Stimulated activated CD4-positive, alpha-beta T cell treated with anti-CD3 and anti-CD28 coated beads, Interleukin-1b, Interleukin-23, amount 100 ng/mL, for 1 hour (primary cell): ENCODE measurements around the gene SLC26A5.
"Not testable (repeated sequence)": the region's sequence is repeated elsewhere in the genome, so short reads cannot be mapped to it uniquely, and the experiment has no call there.

ENCODE experiments used
- DNase-seq, 2 donors: peaks; one replicate each; pipeline ENCODE4 v3.0.0-alpha.2; 2020; ENCODE audit warnings: low read depth in 2 of 2

Gene SLC26A5, protein sequence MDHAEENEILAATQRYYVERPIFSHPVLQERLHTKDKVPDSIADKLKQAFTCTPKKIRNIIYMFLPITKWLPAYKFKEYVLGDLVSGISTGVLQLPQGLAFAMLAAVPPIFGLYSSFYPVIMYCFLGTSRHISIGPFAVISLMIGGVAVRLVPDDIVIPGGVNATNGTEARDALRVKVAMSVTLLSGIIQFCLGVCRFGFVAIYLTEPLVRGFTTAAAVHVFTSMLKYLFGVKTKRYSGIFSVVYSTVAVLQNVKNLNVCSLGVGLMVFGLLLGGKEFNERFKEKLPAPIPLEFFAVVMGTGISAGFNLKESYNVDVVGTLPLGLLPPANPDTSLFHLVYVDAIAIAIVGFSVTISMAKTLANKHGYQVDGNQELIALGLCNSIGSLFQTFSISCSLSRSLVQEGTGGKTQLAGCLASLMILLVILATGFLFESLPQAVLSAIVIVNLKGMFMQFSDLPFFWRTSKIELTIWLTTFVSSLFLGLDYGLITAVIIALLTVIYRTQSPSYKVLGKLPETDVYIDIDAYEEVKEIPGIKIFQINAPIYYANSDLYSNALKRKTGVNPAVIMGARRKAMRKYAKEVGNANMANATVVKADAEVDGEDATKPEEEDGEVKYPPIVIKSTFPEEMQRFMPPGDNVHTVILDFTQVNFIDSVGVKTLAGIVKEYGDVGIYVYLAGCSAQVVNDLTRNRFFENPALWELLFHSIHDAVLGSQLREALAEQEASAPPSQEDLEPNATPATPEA

GRCh38 chr7:103446049-103446520 is at the start of gene SLC26A5:
SLC26A5 (minus strand) TSS chr7:103446207; CDS start chr7:103421514, 24,693 bp downstream.
- DNase-seq = no peak

- no peak for DNase-seq
Observed at GRCh38 chr7:103487419-103487818, 41.4 kb upstream of the SLC26A5 start.

DNA sequence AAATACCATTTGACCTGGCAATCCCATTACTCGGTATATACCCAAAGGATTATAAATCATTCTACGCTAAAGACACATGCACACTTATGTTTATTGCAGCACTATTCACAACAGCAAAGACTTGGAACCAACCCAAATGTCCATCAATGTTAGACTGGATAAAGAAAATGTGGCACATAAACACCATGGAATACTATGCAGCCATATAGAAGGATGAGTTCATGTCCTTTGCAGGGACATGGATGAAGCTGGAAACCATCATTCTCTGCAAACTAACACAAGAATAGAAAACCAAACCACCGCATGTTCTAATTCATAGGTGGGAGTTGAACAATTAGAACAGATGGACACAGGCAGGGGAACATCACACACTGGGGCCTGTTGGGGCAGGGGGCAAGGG is 40.9 kb upstream of the SLC26A5 start:
- DNase-seq = not testable (repeated sequence)

DNA sequence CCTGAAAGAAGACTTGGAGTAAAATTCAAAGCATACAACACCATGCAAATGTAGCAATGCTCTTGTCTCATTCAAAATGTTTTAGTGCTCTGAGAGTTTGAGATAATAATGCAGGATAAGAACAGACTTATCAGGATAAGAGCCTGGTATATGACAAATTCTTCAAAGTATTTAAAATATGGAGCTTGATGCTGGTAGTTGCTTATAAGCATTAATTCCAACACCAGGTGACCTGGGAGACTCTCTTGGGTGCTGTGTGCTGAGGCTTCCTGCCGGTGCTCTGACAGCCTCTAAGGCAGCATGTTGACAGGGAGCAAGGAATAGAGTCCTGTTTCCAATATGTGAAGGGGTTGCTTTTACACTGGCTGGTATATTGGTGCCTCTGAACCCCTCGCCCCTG is 34.8 kb upstream of the SLC26A5 start:
- no peak for DNase-seq

DNA sequence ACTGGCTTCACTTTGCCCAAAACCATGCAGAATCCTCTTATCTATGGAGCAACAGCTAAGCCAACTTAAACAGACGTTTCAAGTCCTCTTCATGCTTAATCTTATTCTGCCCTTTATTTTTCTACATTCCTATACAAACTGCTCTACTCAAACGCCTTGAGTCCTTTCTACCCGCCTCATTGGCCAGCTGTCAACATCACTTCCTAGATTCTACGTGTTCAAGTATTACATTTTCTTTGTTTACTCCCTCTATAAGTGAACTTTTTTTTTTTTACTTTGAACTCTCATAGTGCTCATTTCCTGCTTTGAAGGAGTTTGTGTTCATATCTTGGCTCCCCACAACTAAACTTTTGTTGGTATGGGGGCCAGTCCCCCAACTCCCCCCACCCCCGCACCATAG is 28.9 kb upstream of the SLC26A5 start:
- DNase-seq = no peak

- DNase-seq = no peak
Observed at GRCh38 chr7:103469095-103469948, 23.3 kb upstream of the SLC26A5 start.

DNA sequence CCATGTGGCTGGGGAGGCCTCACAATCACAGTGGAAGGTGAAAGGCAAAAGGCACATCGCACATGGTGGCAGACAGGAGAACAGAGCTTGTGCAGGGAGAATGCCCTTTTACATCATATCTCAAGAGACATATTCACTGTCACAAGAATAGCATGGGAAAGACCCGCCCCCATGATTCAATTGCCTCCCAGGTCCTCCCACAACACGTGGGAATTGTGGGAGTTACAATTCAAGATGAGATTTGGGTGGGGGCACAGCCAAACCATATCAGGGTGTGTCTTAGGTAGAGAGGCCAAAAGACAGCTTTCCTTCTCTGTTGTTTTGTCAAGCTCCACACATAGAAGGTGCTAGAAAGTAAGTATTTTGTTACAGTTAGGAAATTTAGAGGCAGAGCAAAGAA is 20.8 kb upstream of the SLC26A5 start:
- no peak for DNase-seq

DNA sequence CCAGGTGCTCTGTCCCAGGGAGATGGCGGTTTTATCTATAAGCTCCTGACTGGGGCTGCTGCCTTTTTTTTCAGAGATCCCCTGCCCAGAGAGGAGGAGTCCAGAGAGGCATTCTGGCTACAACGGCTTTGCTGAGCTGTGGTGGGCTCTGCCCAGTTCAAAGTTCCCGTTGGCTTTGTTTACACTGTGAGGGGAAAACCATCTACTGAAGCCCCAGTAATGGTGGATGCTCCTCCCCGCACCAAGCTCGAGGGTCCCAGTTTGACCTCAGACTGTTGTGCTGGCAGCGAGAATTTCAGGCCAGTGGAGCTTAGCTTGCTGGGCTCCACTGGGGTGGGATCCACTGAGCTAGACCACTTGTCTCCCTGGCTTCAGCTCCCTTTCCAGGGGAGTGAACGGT is 16.4 kb upstream of the SLC26A5 start:
- DNase-seq = no peak

GRCh38 chr7:103447073-103447960 is 1.3 kb upstream of the SLC26A5 start:
- DNase-seq = no peak

DNA sequence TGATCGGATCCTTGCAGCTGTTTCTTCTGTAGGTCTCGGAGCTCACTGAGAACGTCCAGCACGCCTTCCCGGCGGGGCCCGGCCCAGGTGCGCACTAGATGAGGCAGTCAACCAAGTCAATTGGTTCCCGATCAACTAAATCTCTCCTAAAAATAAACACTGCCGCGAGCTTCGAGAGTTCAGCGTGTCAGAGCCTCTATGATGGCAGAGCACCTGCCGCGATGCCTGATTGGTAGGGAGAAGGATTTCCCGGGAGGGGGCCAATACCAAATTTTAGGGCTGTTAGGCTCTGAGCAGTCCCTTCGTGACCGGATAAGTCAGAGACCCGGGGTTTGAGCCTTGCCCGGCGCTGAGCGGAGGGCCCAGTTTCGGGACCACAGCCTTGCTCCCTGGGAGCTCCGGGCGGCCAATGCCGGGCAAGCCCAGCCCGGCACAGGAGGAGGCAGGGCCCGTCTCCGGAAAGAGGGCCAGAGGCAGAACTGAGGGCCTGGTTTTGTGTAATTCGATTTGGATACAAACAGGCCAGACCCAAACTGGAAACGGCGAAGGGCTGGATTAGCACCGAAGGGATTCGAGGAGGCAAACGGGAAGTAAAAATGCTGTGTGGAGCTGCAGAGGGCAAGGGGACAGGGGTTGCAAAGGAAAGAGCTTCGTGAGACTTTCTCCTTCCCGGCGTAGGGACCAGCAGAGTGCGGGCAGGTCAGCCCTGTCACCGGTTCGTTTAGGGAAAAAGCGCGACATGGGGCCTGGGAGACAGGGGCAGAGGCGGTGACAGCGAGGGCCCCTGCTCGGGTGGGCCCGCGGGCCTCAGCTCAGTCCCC is 569 bp downstream of the SLC26A5 start:
- DNase-seq = no peak

- no peak for DNase-seq
Observed at GRCh38 chr7:103439661-103440060, 6.3 kb downstream of the SLC26A5 start.

DNA sequence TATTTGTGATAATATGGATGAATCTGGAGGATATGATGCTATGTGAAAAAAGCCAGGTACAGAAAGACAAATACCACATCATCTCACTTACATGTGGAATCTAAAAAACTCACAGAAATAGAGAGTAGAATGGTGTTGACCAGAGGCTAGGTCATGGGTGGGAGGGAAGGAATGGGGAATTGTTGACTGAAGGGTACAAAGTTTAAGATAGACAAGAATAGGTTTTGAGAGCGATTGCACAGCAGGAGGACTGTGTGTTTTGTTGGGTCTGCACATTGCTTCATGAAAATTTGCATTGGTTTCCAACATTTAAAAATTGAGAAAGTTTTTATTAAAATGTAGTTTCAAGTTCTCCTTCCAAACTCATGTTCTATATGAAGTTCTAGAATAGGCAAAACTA is 8.4 kb downstream of the SLC26A5 start:
- DNase-seq = no peak

DNA sequence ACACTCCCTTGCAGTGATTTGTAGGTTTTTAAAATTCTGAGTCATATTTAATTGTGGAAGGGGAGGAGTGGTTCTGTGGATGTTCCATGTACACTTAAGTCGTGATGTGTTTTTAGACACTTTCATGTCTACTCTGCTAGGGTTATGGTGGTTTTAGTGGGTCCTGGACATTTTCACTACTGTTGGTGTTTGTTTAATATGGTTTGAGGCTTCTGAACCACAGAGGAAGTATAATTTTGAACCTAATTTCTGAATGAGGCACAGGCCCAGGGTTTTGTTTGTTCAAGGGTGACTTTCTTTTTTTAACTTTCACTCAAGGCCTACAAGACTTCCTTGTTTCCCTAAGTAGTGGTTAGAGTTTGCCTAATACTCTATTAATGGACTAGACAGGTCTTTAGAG is 13.3 kb downstream of the SLC26A5 start:
- DNase-seq = no peak

- DNase-seq = no peak
Observed at GRCh38 chr7:103425177-103425576, 20.8 kb downstream of the SLC26A5 start.

DNA sequence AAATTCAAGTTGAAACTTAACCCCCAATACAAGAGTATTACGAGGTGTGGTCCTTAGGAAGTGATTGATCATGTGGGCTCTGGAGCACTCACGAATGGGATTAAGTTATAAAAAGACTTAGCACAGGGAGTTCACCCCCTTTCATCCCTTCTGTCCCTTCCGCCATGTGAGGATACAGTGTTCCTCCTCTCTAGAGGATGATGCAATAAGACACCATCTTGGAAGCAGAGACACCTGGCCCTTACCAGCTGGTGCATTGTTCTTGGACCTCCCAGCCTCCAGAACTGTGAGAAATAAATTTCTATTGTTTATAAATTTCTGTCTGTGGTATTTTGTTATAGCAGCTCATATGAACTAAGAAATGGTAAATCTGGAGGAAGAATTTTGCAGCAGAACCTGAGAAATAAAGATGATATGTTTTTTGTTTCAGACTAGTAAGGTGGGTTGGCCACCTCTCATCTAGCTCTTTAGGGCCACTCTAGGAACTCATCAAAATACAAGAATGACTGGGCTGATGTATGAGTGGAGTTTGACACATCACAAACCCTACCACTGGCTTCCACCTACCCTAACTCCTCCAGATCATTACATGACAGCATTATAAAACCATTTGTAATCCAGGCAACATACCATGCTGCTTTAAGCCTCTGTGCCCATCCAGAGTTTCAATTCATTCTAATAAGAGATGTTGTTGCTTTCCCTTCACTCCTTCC is 22.4 kb downstream of the SLC26A5 start:
- no peak for DNase-seq

- no peak for DNase-seq
Observed at GRCh38 chr7:103420857-103421384, 25.1 kb downstream of the SLC26A5 start.

- no peak for DNase-seq
Observed at GRCh38 chr7:103418241-103418640, 27.8 kb downstream of the SLC26A5 start.

- DNase-seq = no peak
Observed at GRCh38 chr7:103413407-103413806, 32.6 kb downstream of the SLC26A5 start.

GRCh38 chr7:103412151-103412550 is 33.9 kb downstream of the SLC26A5 start:
- no peak for DNase-seq
